ENCODE results near the gene RALGPS1. TPM values are rescaled to one million over a fixed set of nuclear protein-coding genes. Genes with fewer than 3 reads are reported as not detected.

The RALGPS1 gene
- total and polyA plus RNA-seq, 2 of the 8 experiments (the other 6 are each of a cell fraction or from before 2014, with no cell fraction given), result 20.0 to 23.5 TPM

DNA sequence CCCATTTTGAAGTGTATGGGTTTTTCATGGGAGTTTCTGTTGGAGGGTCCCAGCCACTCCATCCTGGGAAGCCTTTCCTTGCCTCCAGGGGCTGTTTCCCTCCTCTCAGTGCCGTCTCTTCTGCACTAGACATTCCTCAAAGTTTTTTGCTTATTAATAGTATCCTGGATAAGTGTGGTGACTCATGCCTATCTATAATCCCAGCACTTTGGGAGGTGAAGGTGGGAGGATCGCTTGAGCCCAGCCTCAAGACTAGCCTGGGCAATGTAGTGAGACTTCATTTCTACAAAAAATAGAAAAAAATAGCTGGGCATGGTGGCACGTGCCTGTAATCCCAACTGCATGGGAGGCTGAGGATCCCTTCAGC lies 43.1 kb downstream of the RALGPS1 start:
- Histone ChIP-seq H4K91ac (replicated peaks; ENCODE audit: insufficient read length, low read length) (no peak overlapping the region), H3K23ac (ENCODE audit: insufficient read length) (no peak overlapping the region), H4K8ac (ENCODE audit: extremely low read depth, insufficient read depth, low read length) (no peak overlapping the region), H3K27ac (ENCODE audit: low read depth, low read length) (no peak overlapping the region), H3K4me3 (ENCODE audit: extremely low read depth in 1 of 4, insufficient read depth in 2 of 4, low read depth in 3 of 4, low read length in 4 of 4) (no peak overlapping the region), H3K9me3 (ENCODE audit: insufficient read depth in 2 of 2, low read depth in 1 of 2, low read length in 1 of 2) (no peaks in the 10 kb centered on the region), H4K5ac (ENCODE audit: insufficient read length, low read depth, low read length) (no peak overlapping the region), H2BK120ac (replicated peaks; ENCODE audit: low read depth, low read length) (no peak overlapping the region), H2BK12ac (ENCODE audit: low read depth, low read length) (peak overlapping the region; percentile 68; the same call in 1 of the 2 replicates), H3K4ac (replicated peaks; ENCODE audit: insufficient read length, low read depth, low read length) (no peak overlapping the region), H3K79me1 (ENCODE audit: low read depth, low read length) (peaks cover 6% of the 10 kb centered on the region), H2AK5ac (ENCODE audit: low read depth, low read length) (no peak overlapping the region), H2AFZ (ENCODE audit: low read length) (no peak overlapping the region), H4K20me1 (replicated peaks in 1 of 2; ENCODE audit: control insufficient read depth in 1 of 2, insufficient read depth in 2 of 2, low read length in 2 of 2) (peaks cover 1% of the 10 kb centered on the region in 2 experiments), H3K56ac (replicated peaks; ENCODE audit: insufficient read length, low read depth, low read length) (no peak overlapping the region), H2BK20ac (ENCODE audit: low read length) (no peak overlapping the region), H3K27me3 (replicated peaks in 1 of 4; ENCODE audit: control insufficient read depth in 3 of 4, extremely low read depth in 1 of 4, insufficient read depth in 3 of 4, low read length in 3 of 4) (no peaks in the 10 kb centered on the region), H3K36me3 (ENCODE audit: control insufficient read depth in 2 of 4, insufficient read depth in 4 of 4, low read length in 3 of 4) (no peaks in the 10 kb centered on the region), H3K23me2 (ENCODE audit: low read depth, low read length) (no peaks in the 10 kb centered on the region; the same call in 1 of the 2 replicates), H3K4me1 (replicated peaks in 1 of 4; ENCODE audit: control insufficient read depth in 3 of 4, insufficient read depth in 4 of 4, low read length in 3 of 4) (no peaks in the 10 kb centered on the region), H3K18ac (ENCODE audit: extremely low read depth, low read length) (no peak overlapping the region), H3K4me2 (ENCODE audit: insufficient read depth in 1 of 2, low read depth in 2 of 2, low read length in 2 of 2) (no peak overlapping the region), H2BK15ac (ENCODE audit: low read length) (no peak overlapping the region), H3K14ac (ENCODE audit: insufficient read length) (no peak overlapping the region), H2BK5ac (ENCODE audit: low read depth, low read length) (no peak overlapping the region), H3K79me2 (ENCODE audit: control insufficient read depth in 1 of 2, insufficient read depth in 2 of 2, low read length in 2 of 2) (peaks cover 0 to 4% of the 10 kb centered on the region in 2 experiments; a peak in 1 of 4 replicates), H3K9ac (replicated peaks in 1 of 4; ENCODE audit: extremely low read depth in 1 of 4, low read depth in 3 of 4, low read length in 3 of 4) (no peak overlapping the region)
- FAIRE-seq (no peak), DNase-seq (ENCODE audit: low read depth in 1 of 2, low spot score in 2 of 2) (peak in 1 of 2 experiments; percentile 28)
- TF ChIP-seq SRF (IDR thresholded peaks at IDR 0.05; ENCODE audit: low read depth, low read length) (no peak), SAP30 (IDR thresholded peaks at IDR 0.05; ENCODE audit: insufficient read depth, insufficient replicate concordance, low read length) (no peak), GABPA (IDR thresholded peaks at IDR 0.05; ENCODE audit: borderline replicate concordance, insufficient read depth, low read length) (no peak), SP4 (IDR thresholded peaks at IDR 0.05; ENCODE audit: low read length) (no peak), FOSL1 (IDR thresholded peaks at IDR 0.05; ENCODE audit: insufficient read depth, low read depth, low read length) (no peak), TAF1 (IDR thresholded peaks at IDR 0.05; ENCODE audit: low read depth, low read length) (no peak), POLR2A (IDR thresholded peaks at IDR 0.05; ENCODE audit: control extremely low read depth in 1 of 2, low read depth in 2 of 2, low read length in 2 of 2) (no peak), NRF1 (IDR thresholded peaks at IDR 0.05; ENCODE audit: low read depth, low read length) (no peak), SUZ12 (IDR thresholded peaks at IDR 0.05; ENCODE audit: low read length) (no peak), RXRA (IDR thresholded peaks at IDR 0.05; ENCODE audit: insufficient read depth, low read depth, low read length) (no peak), POLR2AphosphoS5 (IDR thresholded peaks at IDR 0.05; ENCODE audit: low read depth, low read length) (no peak), BACH1 (IDR thresholded peaks at IDR 0.05; ENCODE audit: low read length) (no peak), SP2 (IDR thresholded peaks at IDR 0.05; ENCODE audit: low read length) (no peak), RBBP5 (IDR thresholded peaks at IDR 0.05; ENCODE audit: borderline replicate concordance, low read depth, low read length) (no peak), BCL11A (IDR thresholded peaks at IDR 0.05; ENCODE audit: low read depth in 2 of 2, low read length in 2 of 2) (no peak)
- TF ChIP-seq, protein P1, sequence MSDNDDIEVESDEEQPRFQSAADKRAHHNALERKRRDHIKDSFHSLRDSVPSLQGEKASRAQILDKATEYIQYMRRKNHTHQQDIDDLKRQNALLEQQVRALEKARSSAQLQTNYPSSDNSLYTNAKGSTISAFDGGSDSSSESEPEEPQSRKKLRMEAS (IDR thresholded peaks at IDR 0.05), result no peak
- ChIA-PET CTCF (ENCODE audit: partially characterized antibody) (interaction anchor here (0.7 to 14.3 kb wide), 7 partner anchors 11 to 240 kb away, joined by 3 to 168 read pairs (median 4); no protein-coding TSS in a partner anchor), POLR2A (ENCODE audit: partially characterized antibody) (interaction anchor here (1.0 kb wide), 1 partner anchor 11 kb away, joined by 3 read pairs; no protein-coding TSS in a partner anchor)
- WGBS, 2 experiments (ENCODE audit: extremely low coverage in 1 of 2, insufficient coverage in 1 of 2, insufficient read length in 1 of 2, insufficient replicate concordance in 2 of 2, low coverage in 1 of 2, low lambda C conversion rate in 2 of 2, missing lambda C conversion rate in 1 of 2), result 92% methylated on average over 3 of the region's 3 CpGs; no CpG with 5 or more reads in 1 of the 2 experiments

All from H1 (cell line).